Measurements from ENCODE around the gene RPL22. TPM values are rescaled to one million over a fixed set of nuclear protein-coding genes. Genes with fewer than 3 reads are reported as not detected.

RPL22 gene
- total and polyA plus RNA-seq, 2 of the 8 experiments (the other 6 are each of a cell fraction or from before 2014, with no cell fraction given) = 133 to 521 TPM

- Histone ChIP-seq H2BK120ac (replicated peaks; ENCODE audit: low read depth, low read length) (no peak overlapping the region), H4K5ac (ENCODE audit: insufficient read length, low read depth, low read length) (no peak overlapping the region), H3K79me1 (ENCODE audit: low read depth, low read length) (no peaks in the 10 kb centered on the region), H2BK5ac (ENCODE audit: low read depth, low read length) (no peak overlapping the region), H3K27ac (ENCODE audit: low read depth, low read length) (no peak overlapping the region), H2BK15ac (ENCODE audit: low read length) (no peak overlapping the region), H3K27me3 (replicated peaks in 1 of 4; ENCODE audit: control insufficient read depth in 3 of 4, extremely low read depth in 1 of 4, insufficient read depth in 3 of 4, low read length in 3 of 4) (peaks cover 0 to 18% (median 10%) of the 10 kb centered on the region in 4 experiments; a peak in 5 of 7 replicates), H3K9me3 (ENCODE audit: insufficient read depth in 2 of 2, low read depth in 1 of 2, low read length in 1 of 2) (no peaks in the 10 kb centered on the region), H3K4me2 (ENCODE audit: insufficient read depth in 1 of 2, low read depth in 2 of 2, low read length in 2 of 2) (no peak overlapping the region), H3K36me3 (ENCODE audit: control insufficient read depth in 2 of 4, insufficient read depth in 4 of 4, low read length in 3 of 4) (no peaks in the 10 kb centered on the region), H2AK5ac (ENCODE audit: low read depth, low read length) (no peak overlapping the region), H3K14ac (ENCODE audit: insufficient read length) (no peak overlapping the region), H4K8ac (ENCODE audit: extremely low read depth, insufficient read depth, low read length) (no peak overlapping the region), H3K23me2 (ENCODE audit: low read depth, low read length) (peaks cover 18% of the 10 kb centered on the region; the same call in 1 of the 2 replicates), H2AFZ (ENCODE audit: low read length) (no peak overlapping the region), H3K4me1 (replicated peaks in 1 of 4; ENCODE audit: control insufficient read depth in 3 of 4, insufficient read depth in 4 of 4, low read length in 3 of 4) (no peaks in the 10 kb centered on the region; a peak in 1 of 7 replicates), H2BK20ac (ENCODE audit: low read length) (no peak overlapping the region), H3K18ac (ENCODE audit: extremely low read depth, low read length) (no peak overlapping the region), H3K4ac (replicated peaks; ENCODE audit: insufficient read length, low read depth, low read length) (no peak overlapping the region), H4K91ac (replicated peaks; ENCODE audit: insufficient read length, low read length) (no peak overlapping the region), H3K4me3 (ENCODE audit: extremely low read depth in 1 of 4, insufficient read depth in 2 of 4, low read depth in 3 of 4, low read length in 4 of 4) (no peak overlapping the region), H2BK12ac (ENCODE audit: low read depth, low read length) (no peak overlapping the region), H3K23ac (ENCODE audit: insufficient read length) (no peak overlapping the region), H4K20me1 (replicated peaks in 1 of 2; ENCODE audit: control insufficient read depth in 1 of 2, insufficient read depth in 2 of 2, low read length in 2 of 2) (peaks cover 0 to 15% of the 10 kb centered on the region in 2 experiments), H3K9ac (replicated peaks in 1 of 4; ENCODE audit: extremely low read depth in 1 of 4, low read depth in 3 of 4, low read length in 3 of 4) (no peak overlapping the region), H3K56ac (replicated peaks; ENCODE audit: insufficient read length, low read depth, low read length) (no peak overlapping the region), H3K79me2 (ENCODE audit: control insufficient read depth in 1 of 2, insufficient read depth in 2 of 2, low read length in 2 of 2) (no peaks in the 10 kb centered on the region)
- CTCF ChIA-PET (ENCODE audit: partially characterized antibody) = interaction anchor here (1.0 to 5.4 kb wide), 10 partner anchors 9 to 128 kb away, joined by 3 to 40 read pairs (median 5); no protein-coding TSS in a partner anchor
- DNase-seq (ENCODE audit: low read depth in 1 of 2, low spot score in 2 of 2) (no peak), FAIRE-seq (no peak)
- POLR2A ChIA-PET (ENCODE audit: partially characterized antibody) = no interaction called here
- WGBS, 2 experiments (ENCODE audit: extremely low coverage in 1 of 2, insufficient coverage in 1 of 2, insufficient read length in 1 of 2, insufficient replicate concordance in 2 of 2, low coverage in 1 of 2, low lambda C conversion rate in 2 of 2, missing lambda C conversion rate in 1 of 2) = 81% methylated on average over 10 of the region's 10 CpGs; no CpG with 5 or more reads in 1 of the 2 experiments
- TF ChIP-seq RNF2 (IDR thresholded peaks at IDR 0.05; ENCODE audit: borderline replicate concordance, low read depth, low read length, missing control alignments, poor library complexity, severe bottlenecking) = no peak
- no peak for TF ChIP-seq HDAC6 (IDR thresholded peaks at IDR 0.05; ENCODE audit: low read depth, low read length)
- TF ChIP-seq CBX8 (IDR thresholded peaks at IDR 0.05; ENCODE audit: borderline replicate concordance, low read depth, low read length) = no peak
- TF ChIP-seq JUND (IDR thresholded peaks at IDR 0.05; ENCODE audit: low read length) = no peak
- TF ChIP-seq SUZ12 (IDR thresholded peaks at IDR 0.05; ENCODE audit: low read length) = no peak
- TF ChIP-seq SIN3A (conservative IDR thresholded peaks at IDR 0.05 in 1 of 2, IDR thresholded peaks at IDR 0.05 in 1 of 2; ENCODE audit: low read depth in 1 of 2, low read length in 2 of 2) = no peak
Measured at GRCh38 chr1:6172549-6172948, 26.8 kb downstream of the RPL22 start.
